Activated CD8-positive, alpha-beta memory T cell treated with anti-CD3 and anti-CD28 coated beads for 48 hours (primary cell): ENCODE results near the gene KCNG1.
A peak's percentile ranks its signal among the peaks of the same experiment; 100 is the strongest.
"Not testable (repeated sequence)": the region's sequence is repeated elsewhere in the genome, so short reads cannot be mapped to it uniquely, and the experiment has no call there.

ENCODE experiments used
- DNase-seq, 3 experiments: peaks; one replicate each; pipeline ENCODE4 v3.0.0-alpha.2; 2020; ENCODE audit warnings: low read depth in 2 of 3, low spot score in 2 of 3

The KCNG1 gene

GRCh38 chr20:51022803-51023616 lies at the start of gene KCNG1:
Gene KCNG1, minus strand, starts transcription at chr20:51023107. Its CDS starts 12,769 bp downstream, at chr20:51010338.
- peak; percentile 17 to 39 (median 23) for DNase-seq

GRCh38 chr20:51070621-51071020 lies 47.7 kb upstream of the KCNG1 start:
- no peak for DNase-seq

GRCh38 chr20:51067792-51068191 lies 44.9 kb upstream of the KCNG1 start:
- DNase-seq, result no peak

- no peak for DNase-seq
These were observed 42.7 kb upstream of the KCNG1 start for GRCh38 chr20:51065615-51066014.

- no peak for DNase-seq
These were observed 41.2 kb upstream of the KCNG1 start for GRCh38 chr20:51064137-51064536.

- DNase-seq, result peak in 2 of 3 experiments; percentile 29 to 39
These were observed 39.2 kb upstream of the KCNG1 start for GRCh38 chr20:51062065-51062464.

GRCh38 chr20:51061418-51062045 lies 38.6 kb upstream of the KCNG1 start:
- DNase-seq, result no peak

- DNase-seq, result no peak
These were observed 37.4 kb upstream of the KCNG1 start for GRCh38 chr20:51060301-51060700.

GRCh38 chr20:51059862-51060261 lies 37.0 kb upstream of the KCNG1 start:
- no peak for DNase-seq

GRCh38 chr20:51058017-51058416 lies 35.1 kb upstream of the KCNG1 start:
- DNase-seq, result no peak

- no peak for DNase-seq
These were observed 31.3 kb upstream of the KCNG1 start for GRCh38 chr20:51054233-51054632.

GRCh38 chr20:51050531-51051075 lies 27.7 kb upstream of the KCNG1 start:
- no peak for DNase-seq

- no peak for DNase-seq
These were observed 23.4 kb upstream of the KCNG1 start for GRCh38 chr20:51046021-51046985.

GRCh38 chr20:51045492-51045891 lies 22.6 kb upstream of the KCNG1 start:
- DNase-seq, result not testable (repeated sequence)

GRCh38 chr20:51044796-51045195 lies 21.9 kb upstream of the KCNG1 start:
- no peak for DNase-seq

GRCh38 chr20:51043811-51044210 lies 20.9 kb upstream of the KCNG1 start:
- no peak for DNase-seq

GRCh38 chr20:51042657-51043247 lies 19.8 kb upstream of the KCNG1 start:
- DNase-seq, result no peak

- DNase-seq, result no peak
These were observed 19.2 kb upstream of the KCNG1 start for GRCh38 chr20:51042064-51042463.

- no peak for DNase-seq
These were observed 14.7 kb upstream of the KCNG1 start for GRCh38 chr20:51037532-51038115.

GRCh38 chr20:51036827-51037531 lies 14.1 kb upstream of the KCNG1 start:
- no peak for DNase-seq
